GM21390 (cell line): ENCODE measurements around the gene IPP.
"Not testable (repeated sequence)": the region's sequence is repeated elsewhere in the genome, so short reads cannot be mapped to it uniquely, and the experiment has no call there.

Experiments
- ATAC-seq: cut with Tn5 transposase; IDR thresholded peaks from one replicate; pipeline ENCODE4 v1.9.1; 2021; ENCODE audit not compliant: unreplicated experiment

IPP gene

DNA sequence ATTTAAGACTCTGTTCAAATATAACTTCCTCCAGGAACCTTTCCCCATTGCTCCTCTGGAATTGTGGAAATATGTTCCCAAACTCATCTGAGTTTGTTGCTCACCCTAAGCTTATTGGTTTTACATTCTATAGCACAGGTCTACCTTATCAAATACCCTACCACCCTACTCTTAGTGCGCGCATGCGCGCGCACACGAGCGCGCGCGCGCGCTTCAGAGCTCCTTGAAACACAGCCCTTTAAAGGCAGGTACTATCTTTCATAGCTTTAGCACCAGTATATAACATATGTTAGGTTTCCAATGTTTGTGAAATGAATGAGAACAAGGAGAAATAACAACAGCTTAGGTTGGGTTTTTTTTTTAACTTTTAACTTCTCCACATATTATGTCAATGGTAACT is 3.5 kb downstream of the IPP start:
- no peak for ATAC-seq

DNA sequence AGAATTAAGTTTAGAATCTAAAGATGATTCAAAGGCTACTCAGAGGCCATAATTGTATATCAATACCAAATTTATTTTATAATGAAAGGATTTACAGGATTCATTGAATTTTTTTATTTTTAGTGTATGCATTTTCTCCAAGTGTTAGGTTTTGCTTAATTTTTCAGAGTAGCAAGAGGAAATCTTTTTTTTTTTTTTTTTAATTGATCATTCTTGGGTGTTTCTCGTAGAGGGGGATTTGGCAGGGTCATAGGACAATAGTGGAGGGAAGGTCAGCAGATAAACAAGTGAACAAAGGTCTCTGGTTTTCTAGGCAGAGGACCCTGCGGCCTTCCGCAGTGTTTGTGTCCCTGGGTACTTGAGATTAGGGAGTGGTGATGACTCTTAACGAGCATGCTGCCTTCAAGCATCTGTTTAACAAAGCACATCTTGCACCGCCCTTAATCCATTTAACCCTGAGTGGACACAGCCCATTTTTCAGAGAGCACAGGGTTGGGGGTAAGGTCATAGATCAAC is 10.8 kb downstream of the IPP start:
- not testable (repeated sequence) for ATAC-seq

DNA sequence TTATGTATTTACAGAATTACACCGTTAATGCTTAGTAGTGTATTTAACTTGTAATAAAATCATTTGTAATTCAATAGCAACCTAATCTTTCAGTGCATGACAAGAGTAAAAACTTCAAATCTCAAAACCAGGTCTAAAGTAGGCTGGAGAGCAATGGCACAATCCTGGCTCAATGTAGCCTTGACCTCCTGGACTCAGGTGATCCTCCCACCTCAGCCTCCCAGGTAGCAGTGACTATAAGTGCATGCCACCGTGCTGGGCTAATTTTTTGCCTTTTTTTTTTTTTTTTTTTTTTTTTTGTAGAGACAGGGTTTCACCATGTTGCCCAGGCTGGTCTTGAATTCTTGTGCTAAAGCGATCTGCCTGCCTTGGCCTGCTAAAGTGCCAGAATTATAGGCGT is 11.3 kb downstream of the IPP start:
- ATAC-seq = no peak

DNA sequence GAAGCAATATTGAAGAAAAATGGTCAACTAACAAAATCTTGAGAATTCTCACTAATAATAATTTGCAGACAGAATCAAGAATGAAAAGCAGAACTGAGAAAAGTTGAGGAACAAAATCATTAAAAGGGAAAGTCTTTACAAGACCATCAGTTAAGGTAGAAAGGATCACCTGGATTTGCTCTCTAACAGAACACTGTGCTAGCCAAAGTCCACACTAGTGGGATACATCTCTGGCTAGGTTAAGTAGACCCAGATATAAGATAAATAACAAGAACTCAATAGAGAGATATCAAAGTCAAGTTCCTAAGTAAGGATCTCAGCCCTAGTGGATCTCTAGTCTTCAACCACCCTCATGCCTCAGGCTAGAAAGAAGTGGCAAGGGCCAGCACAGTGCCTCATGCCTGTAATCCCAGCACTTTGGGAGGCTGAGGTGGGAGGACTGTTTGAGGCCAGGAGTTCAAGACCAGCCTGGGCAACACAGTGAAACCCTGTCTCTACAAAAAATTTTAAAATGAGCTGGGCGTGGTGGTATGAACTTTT is 19.6 kb downstream of the IPP start:
- no peak for ATAC-seq

DNA sequence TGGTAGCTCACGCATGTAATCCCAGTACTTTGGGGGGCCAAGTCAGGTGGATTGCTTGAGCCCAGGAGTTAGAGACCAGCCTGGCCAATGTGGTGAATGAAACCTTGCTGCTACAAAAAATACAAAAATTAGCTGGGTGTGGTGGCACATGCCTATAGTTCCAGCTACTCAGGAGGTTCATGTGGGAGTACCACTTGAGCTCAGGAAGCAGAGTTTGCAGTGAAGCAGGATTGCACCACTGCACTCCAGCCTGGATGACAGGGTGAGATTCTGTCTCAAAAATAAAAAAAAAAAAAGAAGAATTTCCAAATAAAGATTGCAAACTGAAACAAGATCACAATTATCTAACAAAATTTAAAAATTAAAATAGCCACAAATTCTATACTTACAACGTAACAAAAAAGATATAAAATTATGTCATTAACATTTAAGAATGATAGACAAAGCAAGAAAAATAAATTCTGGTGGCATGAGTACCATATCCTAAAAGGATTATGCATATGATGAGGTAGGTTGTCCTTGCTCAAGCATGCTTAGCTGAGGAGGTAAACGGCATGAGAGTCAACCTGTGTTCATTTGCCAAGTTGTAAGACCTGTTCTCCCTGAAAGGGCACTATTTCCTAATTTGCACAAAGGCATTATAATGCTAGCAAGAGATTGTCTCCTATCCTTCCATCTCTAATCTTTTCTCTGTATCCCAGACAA is 20.2 kb downstream of the IPP start:
- ATAC-seq = no peak

DNA sequence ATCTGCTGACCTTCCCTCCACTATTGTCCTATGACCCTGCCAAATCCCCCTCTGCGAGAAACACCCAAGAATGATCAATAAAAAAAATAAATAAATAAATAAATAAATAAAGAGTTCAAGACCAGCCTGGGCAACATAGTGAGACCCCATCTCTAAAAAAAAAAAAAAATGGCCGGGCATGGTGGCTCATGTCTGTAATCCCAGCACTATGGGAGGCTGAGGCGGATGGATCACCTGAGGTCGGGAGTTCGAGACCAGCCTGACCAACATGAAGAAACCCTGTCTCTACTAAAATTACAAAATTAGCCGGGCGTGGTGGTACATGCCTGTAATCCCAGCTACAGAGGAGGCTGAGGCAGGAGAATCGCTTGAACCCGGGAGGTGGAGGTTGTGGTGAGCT is 24.4 kb downstream of the IPP start:
- not testable (repeated sequence) for ATAC-seq

DNA sequence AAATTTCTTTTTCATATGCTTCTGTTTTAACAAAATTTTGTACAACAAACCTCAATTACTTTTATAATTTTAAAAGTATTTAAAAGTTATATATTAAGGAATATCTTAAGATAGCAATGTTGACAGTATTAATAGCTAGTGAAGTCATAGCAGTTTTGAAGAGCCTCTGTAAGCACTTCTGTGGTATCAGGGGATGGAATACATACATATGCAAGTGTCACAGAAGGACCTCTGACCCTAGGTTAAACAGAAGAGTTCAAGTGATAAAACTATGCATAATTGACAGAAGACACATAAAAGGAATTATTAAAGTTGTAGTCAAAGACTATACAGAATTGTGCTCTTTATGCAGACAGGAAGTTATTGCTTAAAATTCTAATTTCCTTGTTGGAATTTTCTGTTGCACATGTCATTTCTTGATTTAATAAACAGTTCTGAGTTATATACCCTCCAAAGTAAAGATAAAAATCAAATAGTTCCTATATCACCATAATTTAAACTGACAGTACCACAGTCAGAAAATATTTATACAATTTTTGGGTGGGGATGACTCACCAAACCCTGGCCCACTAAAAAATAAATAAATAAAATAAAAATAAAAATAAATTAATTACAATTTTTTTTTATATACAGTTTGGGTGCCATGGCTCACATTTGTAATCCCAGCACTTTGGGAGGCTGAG is 27.1 kb downstream of the IPP start:
- ATAC-seq = no peak

DNA sequence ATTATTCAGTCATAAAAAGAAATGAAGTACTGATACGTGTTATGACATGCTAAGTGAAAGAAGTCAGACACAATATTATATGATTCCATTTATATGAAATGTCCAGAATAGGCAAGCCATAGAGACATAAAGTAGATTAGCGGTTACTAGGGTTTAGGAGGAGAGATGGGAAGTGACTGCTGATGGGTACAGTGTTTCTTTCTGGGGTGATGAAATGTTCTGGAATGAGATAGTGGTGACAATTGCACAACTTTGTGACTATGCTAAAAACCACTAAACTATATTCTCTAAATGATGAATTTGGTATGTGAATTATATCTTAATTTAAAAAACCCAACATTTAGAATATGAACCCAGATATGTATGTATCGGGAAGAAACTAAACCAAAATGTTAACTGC is 27.6 kb downstream of the IPP start:
- ATAC-seq = no peak

DNA sequence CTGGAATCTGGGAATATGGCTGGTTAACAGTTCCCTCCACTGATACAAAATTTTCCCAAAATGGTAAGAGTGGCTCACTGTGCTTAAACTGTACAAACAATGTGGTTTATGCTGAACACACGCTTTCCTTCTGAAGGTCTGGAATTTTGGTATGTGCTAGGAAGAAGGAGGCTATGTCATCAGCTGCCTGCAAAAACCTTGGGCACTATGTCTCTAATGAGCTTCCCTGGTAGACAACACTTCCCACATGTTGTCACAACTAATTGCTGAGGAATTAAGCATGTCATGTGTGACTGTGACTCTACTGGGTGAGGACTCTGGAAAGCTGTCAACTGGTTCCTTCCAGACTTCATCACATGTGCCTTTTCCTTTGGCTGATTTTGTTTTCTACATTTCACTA is 29.2 kb downstream of the IPP start:
- ATAC-seq = no peak

DNA sequence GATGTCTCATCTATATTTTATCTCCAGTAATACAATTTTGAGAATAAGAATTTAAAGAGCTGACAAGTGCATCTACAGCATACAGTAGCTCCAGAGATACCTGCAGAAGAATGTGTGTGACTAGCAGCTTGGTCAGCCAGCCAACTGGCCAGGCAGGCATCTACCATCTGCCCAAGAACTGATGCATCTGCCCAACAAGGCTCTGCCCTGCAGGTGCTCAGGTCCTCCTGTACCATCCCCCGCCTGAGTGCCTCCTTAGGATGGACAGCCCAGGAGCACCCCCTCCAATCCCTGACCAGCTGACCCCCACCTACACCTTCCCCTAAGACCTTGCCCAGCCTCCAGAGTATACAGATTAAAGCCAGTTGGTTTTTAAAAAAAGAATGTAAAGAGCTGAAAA is 32.2 kb downstream of the IPP start:
- ATAC-seq = no peak

DNA sequence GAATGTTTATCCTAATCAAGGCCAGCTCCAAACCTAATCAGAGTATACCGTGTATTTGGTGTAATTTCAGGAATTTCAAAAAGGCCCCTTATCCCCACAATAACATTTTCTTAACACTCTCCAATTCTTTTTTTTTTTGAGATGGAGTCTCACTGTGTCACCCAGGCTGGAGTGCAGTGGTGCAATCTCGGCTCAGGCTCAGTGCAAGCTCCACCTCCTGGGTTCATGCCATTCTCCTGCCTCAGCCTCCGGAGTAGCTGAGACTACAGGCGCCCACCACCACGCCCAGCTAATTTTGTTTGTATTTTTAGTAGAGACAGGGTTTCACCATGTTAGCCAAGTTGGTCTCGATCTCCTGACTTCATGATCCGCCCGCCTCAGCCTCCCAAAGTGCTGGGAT is 33.1 kb downstream of the IPP start:
- not testable (repeated sequence) for ATAC-seq

DNA sequence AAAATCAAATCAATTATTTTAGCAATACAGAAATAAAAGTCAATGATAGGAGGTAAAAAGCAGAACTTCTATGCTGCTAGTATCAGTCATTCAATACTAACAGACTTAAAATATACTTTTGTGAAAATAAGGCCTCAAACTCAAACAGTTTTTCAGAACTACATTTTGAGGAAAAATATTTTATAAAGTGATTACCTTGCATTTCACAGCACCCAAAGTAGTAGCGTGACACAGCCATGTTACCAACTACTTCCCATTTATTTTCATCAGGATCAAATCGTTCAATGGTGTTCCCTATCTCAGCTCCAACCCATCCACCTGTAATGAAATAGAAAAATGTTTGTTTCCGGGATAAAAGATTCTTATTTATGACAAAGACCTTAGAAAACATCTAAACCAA is 33.8 kb downstream of the IPP start:
- ATAC-seq = no peak

DNA sequence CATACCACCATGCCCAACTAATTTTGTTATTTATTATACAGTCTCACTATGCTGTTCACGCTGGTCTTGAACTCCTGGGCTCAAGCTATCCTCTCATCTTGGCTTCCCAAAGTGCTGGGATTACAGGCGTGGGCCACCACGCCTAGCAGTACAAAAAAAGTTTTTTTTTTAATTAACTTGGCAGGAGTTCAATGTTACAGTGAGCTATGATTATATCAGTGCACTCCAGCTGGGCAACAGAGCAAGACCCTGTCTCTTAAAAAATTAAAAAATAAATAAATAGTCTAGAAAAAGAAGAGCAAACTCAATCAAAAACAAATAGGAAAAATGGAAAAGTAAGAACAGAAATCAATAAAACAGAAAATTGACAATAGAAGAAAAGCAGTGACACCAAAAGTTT is 36.7 kb downstream of the IPP start:
- ATAC-seq = no peak

DNA sequence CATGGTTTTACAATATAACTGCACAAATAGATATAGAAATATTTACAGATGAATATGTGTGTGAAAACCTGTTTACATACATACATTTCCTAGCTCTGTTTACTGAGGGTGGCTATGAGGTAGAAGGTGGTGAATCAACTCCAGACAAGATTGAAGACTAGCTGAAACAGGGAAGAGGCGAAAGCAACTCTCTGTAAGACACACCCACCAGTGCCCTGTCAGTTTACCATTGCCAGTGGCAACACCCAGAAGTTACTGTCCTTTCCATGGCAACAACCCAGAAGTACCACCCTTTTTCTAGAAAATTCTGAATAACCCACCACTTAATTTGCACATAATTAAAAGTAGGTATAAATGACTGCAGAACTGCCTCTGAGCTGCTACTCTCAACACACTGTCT is 45.8 kb downstream of the IPP start:
- ATAC-seq = no peak

DNA sequence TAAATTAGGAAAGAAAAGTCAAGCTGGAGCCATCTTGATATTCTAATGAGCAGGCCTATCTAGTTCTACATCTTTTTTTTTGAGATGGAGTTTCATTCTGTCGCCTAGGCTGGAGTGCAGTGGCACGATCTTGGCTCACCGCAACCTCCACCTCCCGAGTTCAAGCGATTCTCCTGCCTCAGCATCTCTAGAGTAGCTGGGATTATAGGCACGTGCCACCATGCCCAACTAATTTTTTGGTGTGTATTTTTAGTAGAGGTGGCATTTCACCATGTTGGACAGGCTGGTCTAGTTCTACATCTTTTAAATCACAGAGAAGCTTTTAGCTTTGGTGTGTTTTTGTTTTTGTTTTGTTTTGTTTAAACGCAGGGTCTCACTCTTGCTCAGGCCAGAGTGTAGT is 55.6 kb downstream of the IPP start:
- ATAC-seq = no peak

DNA sequence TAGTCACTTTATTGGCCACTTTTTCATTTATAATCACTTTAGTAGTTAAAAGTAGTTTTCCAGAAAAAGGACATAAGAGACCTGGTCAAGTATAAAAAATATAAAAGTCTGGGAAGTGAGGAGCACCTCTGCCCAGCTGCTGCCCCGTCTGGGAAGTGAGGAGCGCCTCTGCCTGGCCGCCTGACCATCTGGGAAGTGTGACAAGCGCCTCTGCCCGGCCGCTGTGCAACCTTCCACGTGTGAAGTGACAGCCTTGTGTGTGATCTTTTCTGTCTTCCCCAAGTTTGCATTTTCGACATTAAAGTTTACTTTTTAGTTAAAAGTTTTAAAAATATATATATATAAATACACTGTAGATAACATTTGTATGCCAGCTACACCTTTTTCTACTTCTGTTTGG is 56.6 kb downstream of the IPP start:
- not testable (repeated sequence) for ATAC-seq

DNA sequence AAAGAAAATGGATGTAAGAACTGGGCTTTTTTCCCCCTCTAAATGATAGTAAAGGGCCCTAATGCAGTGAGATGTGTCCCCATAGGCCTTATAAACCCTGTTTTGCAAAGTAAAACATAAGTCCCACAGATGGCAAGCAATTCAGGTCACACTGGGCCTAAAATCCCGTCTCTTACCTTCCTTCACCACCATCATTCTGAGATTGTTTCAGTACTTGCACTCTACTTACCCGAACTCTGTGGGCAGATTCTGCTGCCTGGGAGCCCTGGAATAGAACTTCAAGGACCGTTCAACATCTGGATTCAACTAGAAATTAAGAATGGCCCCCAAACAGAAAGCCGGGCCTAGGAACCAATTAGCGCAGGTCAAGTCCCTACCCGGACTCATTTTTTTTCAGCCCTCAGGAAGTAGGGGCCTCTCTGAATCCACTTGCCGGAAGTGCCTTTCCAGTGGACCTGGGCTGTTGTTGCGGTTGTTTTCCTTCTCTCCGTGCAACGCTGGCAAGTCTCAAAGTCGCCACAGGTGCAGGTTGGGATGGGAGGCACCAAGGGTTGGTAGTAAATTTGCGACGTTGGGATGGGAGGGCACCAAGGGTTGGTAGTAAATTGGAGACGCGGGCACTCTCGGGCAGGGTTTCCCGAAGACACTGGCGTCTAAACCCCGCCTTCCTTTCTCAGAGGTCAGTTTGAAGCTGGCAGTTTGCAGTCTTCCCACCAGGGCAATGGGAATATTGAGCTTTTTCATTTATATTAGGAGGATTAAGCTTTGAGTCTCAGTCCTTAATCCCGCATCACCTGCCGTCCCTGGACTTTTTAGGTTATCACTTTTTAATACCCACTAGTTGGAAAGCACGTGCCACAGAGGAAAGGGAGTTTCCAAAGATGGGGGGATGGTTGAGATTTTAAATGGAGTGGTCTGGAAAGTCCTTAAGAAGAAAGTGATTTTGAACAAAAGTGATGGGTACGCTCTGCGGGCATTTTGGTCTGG is 62.4 kb downstream of the IPP start, which contains the start of gene TMEM69:
TSS of gene TMEM69 (plus strand) at position 428 of the 987 bp plus-strand sequence. CDS start 2,888 bp downstream, outside the sequence.
- no peak for ATAC-seq

DNA sequence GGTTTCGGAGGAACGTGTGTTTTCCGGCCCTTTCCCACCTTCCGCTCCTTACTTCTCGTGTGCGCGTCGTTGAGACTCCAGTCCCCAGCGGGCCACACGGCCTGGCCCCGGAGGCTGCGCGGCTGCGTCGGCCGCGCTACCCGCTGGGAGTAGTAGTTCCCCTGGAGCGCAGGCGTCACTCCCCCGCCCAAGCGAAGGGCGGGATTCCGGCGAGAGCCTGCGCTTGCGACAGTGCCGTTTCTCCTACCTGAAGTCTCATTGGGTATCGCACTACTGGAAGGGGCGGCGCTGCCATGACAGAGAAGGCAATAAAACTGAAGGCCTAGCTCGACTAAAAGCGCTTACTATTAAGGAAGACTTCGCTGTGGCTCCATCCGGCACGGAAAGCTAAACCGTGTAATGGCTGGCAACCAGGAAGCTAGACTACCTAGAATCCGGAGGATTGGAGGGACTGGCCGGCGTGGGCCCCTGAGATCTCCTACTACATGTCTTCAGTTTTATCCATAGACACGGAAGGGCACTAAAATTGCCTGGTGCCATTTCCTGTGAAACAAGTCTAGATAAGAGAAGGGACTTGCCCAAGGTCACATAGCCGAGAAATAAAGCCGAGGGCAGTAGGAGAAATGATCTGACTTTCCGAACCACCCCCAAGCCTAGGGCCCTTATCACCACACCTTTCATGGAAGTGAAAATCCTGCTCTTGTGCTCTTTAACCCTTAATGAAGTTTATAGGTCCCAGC is 63.3 kb downstream of the IPP start:
- peak; percentile 80 for ATAC-seq

DNA sequence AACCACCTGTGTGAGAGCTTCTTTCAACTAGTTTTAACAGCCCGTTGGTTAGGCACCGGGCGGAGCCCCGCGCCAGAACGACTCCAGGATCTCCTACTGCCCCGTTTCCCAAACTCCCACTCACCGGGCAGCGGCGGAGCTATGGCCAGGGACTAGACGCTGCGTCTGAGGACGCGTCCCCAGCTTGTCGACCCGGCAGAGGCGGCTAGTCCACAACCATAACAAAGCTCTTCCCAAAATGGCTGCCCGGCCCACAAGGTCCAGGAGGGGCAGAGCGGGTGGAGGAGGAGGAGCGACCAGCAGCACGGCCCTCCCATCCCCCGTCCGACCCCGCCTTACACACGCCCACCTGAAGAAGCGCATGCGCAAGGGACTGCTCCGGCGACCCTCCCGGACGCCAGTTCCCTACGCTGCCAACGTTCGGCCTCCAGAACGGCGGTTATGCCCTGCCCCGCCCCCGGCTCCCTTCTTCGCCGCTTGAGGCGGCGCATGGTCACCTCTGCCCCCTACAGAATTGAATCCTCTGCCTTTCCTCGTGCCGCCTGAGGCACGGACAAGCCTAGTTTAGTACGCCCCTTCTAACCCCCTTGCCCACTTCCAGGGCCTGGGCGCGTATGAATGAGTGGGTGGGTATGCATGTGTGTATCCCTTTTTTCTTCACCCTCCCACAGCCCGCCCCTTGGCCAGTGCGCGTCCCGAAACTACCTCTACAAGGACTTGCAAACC is 64.0 kb downstream of the IPP start, which contains the start of gene GPBP1L1:
TSS of gene GPBP1L1 (minus strand) at position 246 of the 726 bp plus-strand sequence. CDS start 27,446 bp downstream, outside the sequence.
- ATAC-seq = peak; percentile 58

DNA sequence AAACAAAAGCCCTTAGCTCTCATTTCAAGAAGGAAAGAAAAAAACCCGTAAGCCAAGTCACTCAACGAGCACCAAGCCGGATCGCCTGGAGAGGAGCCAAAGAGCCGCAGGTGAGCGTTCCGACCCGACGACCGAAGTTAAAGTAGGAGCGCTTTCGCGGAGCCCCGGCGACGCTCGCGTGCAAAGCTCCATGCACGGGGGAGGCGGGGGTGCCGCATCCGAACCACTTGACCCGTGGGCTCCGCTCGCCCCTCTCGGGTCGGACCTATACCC is 64.5 kb downstream of the IPP start:
- ATAC-seq = peak; percentile 6
